ENCODE measurements around the gene SREBF1. TPM values are rescaled to one million over a fixed set of nuclear protein-coding genes. Genes with fewer than 3 reads are reported as not detected.

Gene SREBF1
- total RNA-seq, 1 experiment from 2014 or later = 298 TPM

DNA sequence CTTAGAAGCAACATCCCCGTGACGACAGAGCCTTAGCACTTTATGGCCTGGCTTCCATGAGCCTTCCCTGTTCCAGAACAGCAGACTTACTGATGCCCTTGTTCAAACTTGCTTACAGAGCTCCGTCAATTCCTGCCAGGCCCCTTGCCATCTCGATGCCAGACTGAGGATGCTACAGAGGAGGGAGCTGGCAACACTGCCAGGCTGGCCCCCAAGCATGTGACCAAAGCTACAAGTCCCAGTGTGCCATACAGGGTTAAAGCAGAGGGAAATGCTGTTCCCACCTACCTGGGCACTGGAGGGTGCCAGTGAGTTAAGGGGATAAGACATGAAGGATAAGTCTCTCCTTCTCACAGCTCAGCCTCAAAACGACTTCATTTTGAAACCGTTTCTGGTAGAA is 33.5 kb upstream of the SREBF1 start:
- ATAC-seq = peak; percentile 74
- Histone ChIP-seq H3K9me2 (ENCODE audit: insufficient read depth) (no peaks in the 10 kb centered on the region), H3K27me3 (ENCODE audit: insufficient read depth, low read length) (no peaks in the 10 kb centered on the region), H4K20me1 (ENCODE audit: insufficient read depth) (no peaks in the 10 kb centered on the region), H3K4me3 (replicated peaks in 1 of 2; ENCODE audit: low read depth in 1 of 2, low read length in 2 of 2) (no peak overlapping the region), H3K9ac (ENCODE audit: low read length) (no peak overlapping the region), H3K9me3 (ENCODE audit: control insufficient read depth in 1 of 2, insufficient read depth in 1 of 2, low read depth in 1 of 2, low read length in 2 of 2) (no peaks in the 10 kb centered on the region), H3K36me3 (ENCODE audit: control insufficient read depth in 1 of 2, insufficient read depth in 2 of 2, low read length in 2 of 2) (0 out of 4 replicates have a peak, but pooled peaks cover 0 to 2% of the 10 kb centered on the region in 2 experiments), H2AFZ (ENCODE audit: low read depth, low read length, poor library complexity, severe bottlenecking) (no peak overlapping the region), H3K27ac (ENCODE audit: low read depth, low read length) (no peak overlapping the region), H3K4me1 (ENCODE audit: control insufficient read depth in 1 of 2, insufficient read depth in 2 of 2, low read length in 2 of 2) (peaks cover 0 to 13% of the 10 kb centered on the region in 2 experiments; a peak in 1 of 4 replicates), H3K79me2 (ENCODE audit: insufficient read depth, low read length) (no peaks in the 10 kb centered on the region), H3K4me2 (ENCODE audit: low read length) (no peak overlapping the region)
- TF ChIP-seq, protein P1, sequence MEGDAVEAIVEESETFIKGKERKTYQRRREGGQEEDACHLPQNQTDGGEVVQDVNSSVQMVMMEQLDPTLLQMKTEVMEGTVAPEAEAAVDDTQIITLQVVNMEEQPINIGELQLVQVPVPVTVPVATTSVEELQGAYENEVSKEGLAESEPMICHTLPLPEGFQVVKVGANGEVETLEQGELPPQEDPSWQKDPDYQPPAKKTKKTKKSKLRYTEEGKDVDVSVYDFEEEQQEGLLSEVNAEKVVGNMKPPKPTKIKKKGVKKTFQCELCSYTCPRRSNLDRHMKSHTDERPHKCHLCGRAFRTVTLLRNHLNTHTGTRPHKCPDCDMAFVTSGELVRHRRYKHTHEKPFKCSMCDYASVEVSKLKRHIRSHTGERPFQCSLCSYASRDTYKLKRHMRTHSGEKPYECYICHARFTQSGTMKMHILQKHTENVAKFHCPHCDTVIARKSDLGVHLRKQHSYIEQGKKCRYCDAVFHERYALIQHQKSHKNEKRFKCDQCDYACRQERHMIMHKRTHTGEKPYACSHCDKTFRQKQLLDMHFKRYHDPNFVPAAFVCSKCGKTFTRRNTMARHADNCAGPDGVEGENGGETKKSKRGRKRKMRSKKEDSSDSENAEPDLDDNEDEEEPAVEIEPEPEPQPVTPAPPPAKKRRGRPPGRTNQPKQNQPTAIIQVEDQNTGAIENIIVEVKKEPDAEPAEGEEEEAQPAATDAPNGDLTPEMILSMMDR (IDR thresholded peaks at IDR 0.05 in 2 of 3, conservative IDR thresholded peaks at IDR 0.05 in 1 of 3; ENCODE audit: borderline replicate concordance in 1 of 3, insufficient read depth in 1 of 3, low read depth in 2 of 3, low read length in 2 of 3) = peak; percentile 11 to 25 (median 24); a peak in 3 of 6 replicates
- TF ChIP-seq, protein P2, sequence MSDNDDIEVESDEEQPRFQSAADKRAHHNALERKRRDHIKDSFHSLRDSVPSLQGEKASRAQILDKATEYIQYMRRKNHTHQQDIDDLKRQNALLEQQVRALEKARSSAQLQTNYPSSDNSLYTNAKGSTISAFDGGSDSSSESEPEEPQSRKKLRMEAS (IDR thresholded peaks at IDR 0.05) = no peak
- peak; percentile 34; the same call in 1 of the 2 replicates for TF ChIP-seq RAD21 (IDR thresholded peaks at IDR 0.05; ENCODE audit: low read depth)
- intact Hi-C loops (cut with micrococcal nuclease) = no loop called here
- RAD21 ChIA-PET (ENCODE audit: low non-redundant PET in 1 of 2, low total read pairs in 2 of 2, uncharacterized antibody in 2 of 2, unreplicated experiment in 2 of 2) = no interaction called here
- no peak for DNase-seq (ENCODE audit: low read depth, low spot score)
- CTCF ChIA-PET = interaction anchor here (1.0 to 1.5 kb wide), 2 partner anchors 49 to 164 kb away, joined by 3 to 4 read pairs; no protein-coding TSS in a partner anchor
- POLR2A ChIA-PET = no interaction called here
- no TSS peak for BruUV-seq (replicated peaks)

GRCh38 chr17:17868641-17869522 is 32.1 kb upstream of the SREBF1 start:
- 0 out of 4 replicates have a peak, but pooled peaks cover 0 to 2% of the 10 kb centered on the region in 2 experiments for H3K36me3 ChIP-seq (ENCODE audit: control insufficient read depth in 1 of 2, insufficient read depth in 2 of 2, low read length in 2 of 2)

More at GRCh38 chr17:17868641-17869522, 32.1 kb upstream of the SREBF1 start:
- RAD21 ChIA-PET (ENCODE audit: low non-redundant PET in 1 of 2, low total read pairs in 2 of 2, uncharacterized antibody in 2 of 2, unreplicated experiment in 2 of 2) = no interaction called here
- H4K20me1 ChIP-seq (ENCODE audit: insufficient read depth) = no peaks in the 10 kb centered on the region
- intact Hi-C loops (cut with micrococcal nuclease) = loop anchor here (10.0 kb wide), 1 partner anchor 514 kb away; no protein-coding TSS in a partner anchor
- CTCF ChIA-PET = no interaction called here
- no peaks in the 10 kb centered on the region for H3K9me2 ChIP-seq (ENCODE audit: insufficient read depth)
- H3K4me3 ChIP-seq (replicated peaks in 1 of 2; ENCODE audit: low read depth in 1 of 2, low read length in 2 of 2) = no peak overlapping the region
- H3K4me1 ChIP-seq (ENCODE audit: control insufficient read depth in 1 of 2, insufficient read depth in 2 of 2, low read length in 2 of 2) = peaks cover 0 to 8% of the 10 kb centered on the region in 2 experiments; a peak in 1 of 4 replicates
- H3K27me3 ChIP-seq (ENCODE audit: insufficient read depth, low read length) = no peaks in the 10 kb centered on the region
- TF ChIP-seq TCF7L2 (IDR thresholded peaks at IDR 0.05; ENCODE audit: borderline replicate concordance, extremely low read depth, insufficient read depth, insufficient read length) (no peak), EGR1 (IDR thresholded peaks at IDR 0.05; ENCODE audit: low read depth) (no peak), SIN3A (IDR thresholded peaks at IDR 0.05; ENCODE audit: low read depth) (no peak), JUND (IDR thresholded peaks at IDR 0.05) (no peak), RAD21 (IDR thresholded peaks at IDR 0.05; ENCODE audit: low read depth) (no peak)
- TF ChIP-seq, protein P3, sequence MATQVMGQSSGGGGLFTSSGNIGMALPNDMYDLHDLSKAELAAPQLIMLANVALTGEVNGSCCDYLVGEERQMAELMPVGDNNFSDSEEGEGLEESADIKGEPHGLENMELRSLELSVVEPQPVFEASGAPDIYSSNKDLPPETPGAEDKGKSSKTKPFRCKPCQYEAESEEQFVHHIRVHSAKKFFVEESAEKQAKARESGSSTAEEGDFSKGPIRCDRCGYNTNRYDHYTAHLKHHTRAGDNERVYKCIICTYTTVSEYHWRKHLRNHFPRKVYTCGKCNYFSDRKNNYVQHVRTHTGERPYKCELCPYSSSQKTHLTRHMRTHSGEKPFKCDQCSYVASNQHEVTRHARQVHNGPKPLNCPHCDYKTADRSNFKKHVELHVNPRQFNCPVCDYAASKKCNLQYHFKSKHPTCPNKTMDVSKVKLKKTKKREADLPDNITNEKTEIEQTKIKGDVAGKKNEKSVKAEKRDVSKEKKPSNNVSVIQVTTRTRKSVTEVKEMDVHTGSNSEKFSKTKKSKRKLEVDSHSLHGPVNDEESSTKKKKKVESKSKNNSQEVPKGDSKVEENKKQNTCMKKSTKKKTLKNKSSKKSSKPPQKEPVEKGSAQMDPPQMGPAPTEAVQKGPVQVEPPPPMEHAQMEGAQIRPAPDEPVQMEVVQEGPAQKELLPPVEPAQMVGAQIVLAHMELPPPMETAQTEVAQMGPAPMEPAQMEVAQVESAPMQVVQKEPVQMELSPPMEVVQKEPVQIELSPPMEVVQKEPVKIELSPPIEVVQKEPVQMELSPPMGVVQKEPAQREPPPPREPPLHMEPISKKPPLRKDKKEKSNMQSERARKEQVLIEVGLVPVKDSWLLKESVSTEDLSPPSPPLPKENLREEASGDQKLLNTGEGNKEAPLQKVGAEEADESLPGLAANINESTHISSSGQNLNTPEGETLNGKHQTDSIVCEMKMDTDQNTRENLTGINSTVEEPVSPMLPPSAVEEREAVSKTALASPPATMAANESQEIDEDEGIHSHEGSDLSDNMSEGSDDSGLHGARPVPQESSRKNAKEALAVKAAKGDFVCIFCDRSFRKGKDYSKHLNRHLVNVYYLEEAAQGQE (IDR thresholded peaks at IDR 0.05; ENCODE audit: low read depth) = no peak
- no peaks in the 10 kb centered on the region for H3K79me2 ChIP-seq (ENCODE audit: insufficient read depth, low read length)
- no peak overlapping the region for H2AFZ ChIP-seq (ENCODE audit: low read depth, low read length, poor library complexity, severe bottlenecking)
- no peak overlapping the region for H3K9ac ChIP-seq (ENCODE audit: low read length)
- H3K27ac ChIP-seq (ENCODE audit: low read depth, low read length) = no peak overlapping the region
- no peaks in the 10 kb centered on the region for H3K9me3 ChIP-seq (ENCODE audit: control insufficient read depth in 1 of 2, insufficient read depth in 1 of 2, low read depth in 1 of 2, low read length in 2 of 2)
- ATAC-seq (no peak), DNase-seq (ENCODE audit: low read depth, low spot score) (no peak)
- no TSS peak for BruUV-seq (replicated peaks)
- no peak overlapping the region for H3K4me2 ChIP-seq (ENCODE audit: low read length)
- POLR2A ChIA-PET = no interaction called here

Measured in HCT116 (cell line).